Stimulated activated memory B cell treated with anti-CD40 and anti-IgM and Interleukin-4, amounts not matched to agents 10 μg/mL and 1 μg/mL and 100 μg/mL, for 72 hours (primary cell): ENCODE data around the gene SEC14L2.
"Not testable (repeated sequence)": the region's sequence is repeated elsewhere in the genome, so short reads cannot be mapped to it uniquely, and the experiment has no call there.

ENCODE experiments used
- ATAC-seq: fragments of 150-1000 bp; cut with Tn5 transposase; 2 replicates; pipeline ENCODE4 v1.10.0; 2021
- H3K27ac Mint-ChIP-seq: one replicate; pipeline ENCODE4 v1.8.0; 2022; ENCODE audit warnings: mild to moderate bottlenecking, mixed read lengths
- H3K27me3 Mint-ChIP-seq: one replicate; pipeline ENCODE4 v1.8.0; 2022; ENCODE audit warnings: mixed read lengths
- H3K36me3 Mint-ChIP-seq: one replicate; pipeline ENCODE4 v1.8.0; 2022; ENCODE audit warnings: mixed read lengths
- H3K4me1 Mint-ChIP-seq: one replicate; pipeline ENCODE4 v1.8.0; 2022; ENCODE audit warnings: mixed read lengths
- H3K4me3 Mint-ChIP-seq: one replicate; pipeline ENCODE4 v1.8.0; 2022; ENCODE audit warnings: mild to moderate bottlenecking, moderate library complexity, mixed read lengths
- H3K9me3 Mint-ChIP-seq: one replicate; pipeline ENCODE4 v1.8.0; 2022; ENCODE audit warnings: mixed read lengths

The SEC14L2 gene

DNA sequence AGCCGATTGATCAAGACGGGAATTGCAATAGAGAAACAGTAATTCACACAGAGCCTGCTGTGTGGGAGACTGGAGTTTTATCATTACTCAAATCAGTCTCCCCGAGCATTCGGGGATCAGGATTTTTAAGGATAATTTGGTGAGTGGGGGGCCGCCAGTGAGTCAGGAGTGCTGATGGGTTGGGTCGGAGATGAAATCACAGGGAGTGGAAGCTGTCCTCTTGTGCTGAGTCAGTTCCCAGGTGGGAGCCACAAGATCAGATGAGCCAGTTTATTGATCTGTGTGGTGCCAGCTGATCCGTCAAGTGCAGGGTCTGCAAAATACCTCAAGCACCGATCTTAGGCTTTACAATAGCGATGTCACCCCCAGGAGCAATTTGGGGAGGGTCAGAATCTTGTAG lies 44.3 kb downstream of the SEC14L2 start:
- no peak overlapping the region for H3K27ac Mint-ChIP-seq
- peaks cover under 1% of the 10 kb centered on the region for H3K36me3 Mint-ChIP-seq
- no peak overlapping the region for H3K4me3 Mint-ChIP-seq
- peaks cover 68% of the 10 kb centered on the region for H3K27me3 Mint-ChIP-seq
- peaks cover 6% of the 10 kb centered on the region for H3K9me3 Mint-ChIP-seq
- H3K4me1 Mint-ChIP-seq = peaks cover 11% of the 10 kb centered on the region
- no peak for ATAC-seq

DNA sequence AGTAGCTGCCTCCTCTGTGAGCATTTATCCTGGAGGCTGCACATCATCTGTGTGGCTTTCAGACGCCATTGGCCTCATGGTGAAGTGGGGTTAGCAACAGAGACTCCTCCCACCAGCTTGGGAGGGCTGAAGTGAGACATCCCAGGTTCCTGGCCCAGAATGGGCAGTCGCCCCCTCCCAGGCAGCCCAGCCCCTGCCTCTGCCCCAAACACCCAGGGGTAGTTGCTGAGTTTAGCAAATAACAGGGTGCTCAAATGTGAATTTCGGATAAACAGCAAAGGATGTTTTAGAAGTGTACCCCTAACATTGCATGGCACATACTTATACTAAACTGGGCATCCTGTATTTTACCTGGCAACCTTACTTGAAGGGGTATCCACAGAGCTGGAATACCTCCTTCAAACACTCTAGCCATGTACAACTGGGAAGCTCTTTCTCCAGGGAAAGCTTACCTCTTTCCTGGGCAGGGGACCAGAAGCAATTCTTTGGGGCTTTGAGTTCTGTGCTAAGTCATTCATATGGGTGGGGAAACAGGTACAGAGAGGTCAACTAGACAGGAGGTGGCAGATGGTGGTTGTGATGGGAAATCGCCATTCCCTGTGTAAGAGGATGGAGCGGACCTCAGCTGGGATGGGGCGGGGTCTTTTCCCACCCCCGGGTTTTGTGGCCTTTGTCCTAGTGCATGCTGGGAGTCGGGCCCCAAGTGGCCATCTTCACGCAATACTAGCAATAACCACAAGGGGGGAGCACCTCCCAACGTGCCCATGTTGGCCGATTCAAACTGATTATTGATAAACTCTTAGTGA lies 48.0 kb downstream of the SEC14L2 start:
- peak; percentile 56 for ATAC-seq
- H3K27me3 Mint-ChIP-seq = peaks cover 75% of the 10 kb centered on the region

DNA sequence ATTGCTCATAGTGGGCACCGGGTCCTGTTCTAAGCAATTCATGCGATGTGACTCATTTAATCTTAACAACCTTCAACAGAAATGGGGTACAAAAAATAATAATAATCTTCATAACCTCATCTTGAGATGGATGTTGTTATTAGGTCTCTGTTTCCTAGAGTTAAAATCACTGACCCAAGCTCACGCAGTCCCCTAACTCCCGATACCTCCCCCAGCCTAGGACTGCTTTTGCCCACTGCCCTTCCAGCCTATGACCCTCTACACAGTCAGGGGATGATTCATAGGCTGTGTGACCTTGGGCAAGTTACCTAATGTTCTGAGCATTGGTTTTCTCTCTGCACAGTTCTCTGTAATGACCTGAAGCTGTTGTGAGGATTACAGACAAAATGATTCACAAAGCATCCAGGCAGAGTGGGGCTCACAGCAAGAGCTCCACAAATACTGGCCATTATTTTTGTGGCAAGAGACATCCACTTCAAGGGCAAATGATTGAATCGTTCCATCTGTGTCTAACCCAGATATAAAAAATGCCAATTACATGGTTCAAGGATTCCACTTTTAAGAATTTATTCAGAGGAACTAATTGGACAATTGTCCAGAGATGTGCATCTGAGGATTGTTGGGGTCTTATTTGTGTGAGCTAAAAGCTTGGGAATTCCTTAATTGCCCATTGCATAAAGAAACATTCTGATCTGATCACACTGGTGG lies 48.8 kb downstream of the SEC14L2 start:
- H3K4me1 Mint-ChIP-seq = peaks cover 10% of the 10 kb centered on the region
- H3K27ac Mint-ChIP-seq = peak overlapping the region; percentile 69
- H3K36me3 Mint-ChIP-seq = no peaks in the 10 kb centered on the region
- peaks cover 75% of the 10 kb centered on the region for H3K27me3 Mint-ChIP-seq
- no peak for ATAC-seq
- no peak overlapping the region for H3K4me3 Mint-ChIP-seq
- H3K9me3 Mint-ChIP-seq = peaks cover 3% of the 10 kb centered on the region

More for the DNA sequence above, 48.0 kb downstream of the SEC14L2 start:
- Mint-ChIP-seq H3K27ac (peak overlapping the region; percentile 69), H3K4me3 (no peak overlapping the region), H3K4me1 (peaks cover 10% of the 10 kb centered on the region), H3K9me3 (peaks cover 3% of the 10 kb centered on the region), H3K36me3 (no peaks in the 10 kb centered on the region)

- H3K4me3 Mint-ChIP-seq = no peak overlapping the region
- H3K4me1 Mint-ChIP-seq = peaks cover 3% of the 10 kb centered on the region
- peaks cover 3% of the 10 kb centered on the region for H3K9me3 Mint-ChIP-seq
- H3K27me3 Mint-ChIP-seq = peaks cover 84% of the 10 kb centered on the region
- no peaks in the 10 kb centered on the region for H3K36me3 Mint-ChIP-seq
- no peak for ATAC-seq
- H3K27ac Mint-ChIP-seq = no peak overlapping the region
Observed at GRCh38 chr22:30447656-30448055, 50.8 kb downstream of the SEC14L2 start.

DNA sequence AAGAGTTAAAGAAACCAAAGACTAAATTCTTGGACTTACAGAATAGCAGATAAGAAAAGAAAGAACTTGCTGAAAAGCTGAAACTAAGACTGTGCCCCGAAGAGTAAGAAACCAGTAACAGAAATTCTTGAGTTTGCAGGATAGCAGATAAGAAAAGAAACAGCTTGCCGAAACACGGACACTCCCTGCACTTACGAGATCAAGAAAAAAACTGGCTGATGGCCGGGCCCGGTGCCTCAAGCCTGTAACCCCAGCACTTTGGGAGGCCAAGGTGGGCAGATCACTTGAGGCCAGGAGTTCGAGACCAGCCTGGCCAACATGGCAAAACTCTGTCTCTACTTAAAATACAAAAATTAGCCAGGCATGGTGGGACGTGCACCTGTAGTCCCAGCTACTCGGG lies 54.7 kb downstream of the SEC14L2 start:
- H3K36me3 Mint-ChIP-seq, H3K4me3 Mint-ChIP-seq, H3K9me3 Mint-ChIP-seq, ATAC-seq, H3K4me1 Mint-ChIP-seq, H3K27ac Mint-ChIP-seq: not testable (repeated sequence)
- H3K27me3 Mint-ChIP-seq = peaks cover 72% of the 10 kb centered on the region

- Mint-ChIP-seq H3K4me3 (no peak overlapping the region), H3K27ac (no peak overlapping the region), H3K27me3 (peaks cover 74% of the 10 kb centered on the region), H3K4me1 (no peaks in the 10 kb centered on the region), H3K9me3 (no peaks in the 10 kb centered on the region), H3K36me3 (no peaks in the 10 kb centered on the region)
- ATAC-seq = no peak
Observed at GRCh38 chr22:30452861-30453260, 56.0 kb downstream of the SEC14L2 start.

GRCh38 chr22:30453731-30454510 lies 57.1 kb downstream of the SEC14L2 start:
- Mint-ChIP-seq H3K9me3 (no peaks in the 10 kb centered on the region), H3K27me3 (peaks cover 70% of the 10 kb centered on the region), H3K27ac (no peak overlapping the region), H3K36me3 (no peaks in the 10 kb centered on the region), H3K4me3 (no peak overlapping the region), H3K4me1 (no peaks in the 10 kb centered on the region)
- ATAC-seq = no peak

DNA sequence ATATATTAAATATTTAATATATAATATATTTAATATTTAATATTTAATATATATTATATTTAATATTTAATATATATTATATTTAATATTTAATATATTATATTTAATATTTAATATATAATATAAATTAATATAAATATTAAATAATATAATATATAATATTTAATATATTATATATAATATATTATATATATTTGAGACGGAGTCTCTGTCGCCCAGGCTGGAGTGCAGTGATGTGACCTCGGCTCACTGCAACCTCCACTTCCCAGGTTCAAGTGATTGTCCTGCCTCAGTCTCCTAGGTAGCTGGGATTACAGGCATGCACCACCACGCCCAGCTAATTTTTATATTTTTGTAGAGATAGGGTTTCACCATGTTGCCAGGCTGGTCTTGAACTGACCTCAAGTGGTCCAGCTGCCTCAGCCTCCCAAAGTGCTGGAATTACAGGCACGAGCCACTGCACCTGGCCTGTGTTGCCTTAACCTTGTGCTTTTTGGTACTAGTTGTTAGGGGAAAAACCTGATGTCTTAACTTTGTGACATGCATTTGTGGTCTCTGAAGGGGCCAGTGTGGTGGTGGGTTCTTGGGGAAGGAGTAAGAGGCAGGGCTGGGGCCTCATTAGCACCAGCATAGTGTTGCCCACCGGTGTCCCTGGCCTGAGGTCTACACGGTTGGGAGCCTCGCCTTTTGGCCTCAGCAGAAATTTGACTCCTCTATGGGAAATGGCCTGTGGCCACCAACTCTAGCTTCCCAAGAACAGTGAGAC lies 58.4 kb downstream of the SEC14L2 start:
- no peak for ATAC-seq
- H3K27me3 Mint-ChIP-seq = peaks cover 64% of the 10 kb centered on the region
- no peaks in the 10 kb centered on the region for H3K4me1 Mint-ChIP-seq
- no peak overlapping the region for H3K27ac Mint-ChIP-seq
- no peak overlapping the region for H3K4me3 Mint-ChIP-seq
- no peaks in the 10 kb centered on the region for H3K9me3 Mint-ChIP-seq
- no peaks in the 10 kb centered on the region for H3K36me3 Mint-ChIP-seq

- Mint-ChIP-seq H3K36me3 (no peaks in the 10 kb centered on the region), H3K27me3 (peaks cover 52% of the 10 kb centered on the region), H3K9me3 (no peaks in the 10 kb centered on the region), H3K27ac (no peak overlapping the region), H3K4me3 (no peak overlapping the region), H3K4me1 (no peaks in the 10 kb centered on the region)
- no peak for ATAC-seq
Observed at GRCh38 chr22:30457981-30458380, 61.2 kb downstream of the SEC14L2 start.

GRCh38 chr22:30459181-30460052 lies 62.6 kb downstream of the SEC14L2 start:
- Mint-ChIP-seq H3K4me1 (no peaks in the 10 kb centered on the region), H3K27ac (no peak overlapping the region), H3K27me3 (peaks cover 44% of the 10 kb centered on the region), H3K36me3 (no peaks in the 10 kb centered on the region), H3K4me3 (no peak overlapping the region), H3K9me3 (no peaks in the 10 kb centered on the region)
- ATAC-seq = no peak

- Mint-ChIP-seq H3K27ac (no peak overlapping the region), H3K9me3 (peaks cover 4% of the 10 kb centered on the region), H3K27me3 (peaks cover 52% of the 10 kb centered on the region), H3K4me3 (no peak overlapping the region), H3K4me1 (no peaks in the 10 kb centered on the region), H3K36me3 (no peaks in the 10 kb centered on the region)
- ATAC-seq = no peak
Observed at GRCh38 chr22:30460147-30460546, 63.3 kb downstream of the SEC14L2 start.

DNA sequence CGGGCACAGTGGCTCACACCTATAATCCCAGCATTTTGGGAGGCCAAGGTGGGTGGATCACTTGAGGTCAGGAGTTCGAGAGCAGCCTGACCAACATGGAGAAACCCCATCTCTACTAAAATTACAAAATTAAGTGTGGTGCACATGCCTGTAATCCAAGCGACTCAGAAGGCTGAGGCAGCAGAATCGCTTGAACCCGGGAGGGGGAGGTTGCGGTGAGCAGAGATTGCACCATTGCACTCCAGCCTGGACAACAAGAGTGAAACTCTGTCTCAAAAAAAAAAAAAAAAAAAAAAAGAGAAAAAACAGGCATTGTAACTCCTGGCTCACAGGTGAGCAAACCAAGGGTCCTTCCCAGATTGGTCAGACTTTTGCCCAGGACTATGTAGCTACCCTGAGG lies 63.7 kb downstream of the SEC14L2 start:
- not testable (repeated sequence) for H3K4me3 Mint-ChIP-seq, ATAC-seq, H3K9me3 Mint-ChIP-seq, H3K4me1 Mint-ChIP-seq, H3K36me3 Mint-ChIP-seq, H3K27ac Mint-ChIP-seq
- peaks cover 55% of the 10 kb centered on the region for H3K27me3 Mint-ChIP-seq

DNA sequence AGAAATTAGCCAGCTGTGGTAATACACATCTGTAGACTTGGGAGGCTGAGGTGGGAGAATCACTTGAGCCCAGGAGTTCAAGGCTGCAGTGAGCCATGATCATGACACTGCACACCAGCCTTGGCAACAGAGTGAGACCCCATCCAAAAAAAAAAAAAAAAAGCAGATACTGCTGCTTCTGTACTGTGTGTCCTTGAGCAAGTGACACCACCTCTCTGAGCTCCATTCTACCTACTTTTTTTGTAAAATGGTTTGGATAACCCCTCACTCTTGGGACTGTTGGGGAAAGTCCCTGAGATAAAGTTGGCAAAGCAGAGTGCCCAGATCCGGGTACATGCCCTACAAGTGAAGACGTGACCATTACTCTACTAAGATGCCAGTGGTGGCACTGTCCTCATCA lies 72.3 kb downstream of the SEC14L2 start:
- peaks cover 69% of the 10 kb centered on the region for H3K27me3 Mint-ChIP-seq
- ATAC-seq = no peak
- no peaks in the 10 kb centered on the region for H3K4me1 Mint-ChIP-seq
- H3K27ac Mint-ChIP-seq = no peak overlapping the region
- no peaks in the 10 kb centered on the region for H3K36me3 Mint-ChIP-seq
- H3K9me3 Mint-ChIP-seq = peaks cover 8% of the 10 kb centered on the region
- H3K4me3 Mint-ChIP-seq = no peak overlapping the region

DNA sequence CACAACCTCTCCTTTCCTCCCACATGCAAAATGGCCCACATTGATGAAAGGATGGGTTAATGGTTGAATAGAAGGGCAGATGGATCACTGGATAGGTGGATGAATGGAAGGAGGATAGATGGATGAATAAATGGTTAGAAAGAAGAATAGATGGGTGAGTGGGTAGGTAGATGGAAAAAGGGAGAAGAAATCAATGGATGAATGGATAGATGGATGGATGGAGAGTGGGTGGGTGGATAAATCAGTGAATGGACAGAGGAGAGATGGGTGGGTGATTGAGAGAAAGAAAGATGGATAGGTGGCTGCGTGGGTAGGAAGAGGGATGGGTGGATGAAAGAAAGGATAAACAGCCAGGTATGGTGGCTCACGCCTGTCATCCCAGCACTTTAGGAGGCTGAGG lies 73.8 kb downstream of the SEC14L2 start:
- H3K9me3 Mint-ChIP-seq = no peaks in the 10 kb centered on the region
- no peak for ATAC-seq
- H3K4me1 Mint-ChIP-seq = no peaks in the 10 kb centered on the region
- H3K36me3 Mint-ChIP-seq = no peaks in the 10 kb centered on the region
- H3K27me3 Mint-ChIP-seq = peaks cover 67% of the 10 kb centered on the region
- no peak overlapping the region for H3K4me3 Mint-ChIP-seq
- no peak overlapping the region for H3K27ac Mint-ChIP-seq
